ENCODE data around the gene NOL4L.

NOL4L gene

GRCh38 chr20:32538526-32538939, 46.6 kb downstream of the NOL4L start:
- peak; percentile 30 for DNase-seq

GRCh38 chr20:32537657-32538525, 47.2 kb downstream of the NOL4L start:
- DNase-seq, result no peak

GRCh38 chr20:32536851-32537656, 48.1 kb downstream of the NOL4L start:
- peak; percentile 63 for DNase-seq

DNA sequence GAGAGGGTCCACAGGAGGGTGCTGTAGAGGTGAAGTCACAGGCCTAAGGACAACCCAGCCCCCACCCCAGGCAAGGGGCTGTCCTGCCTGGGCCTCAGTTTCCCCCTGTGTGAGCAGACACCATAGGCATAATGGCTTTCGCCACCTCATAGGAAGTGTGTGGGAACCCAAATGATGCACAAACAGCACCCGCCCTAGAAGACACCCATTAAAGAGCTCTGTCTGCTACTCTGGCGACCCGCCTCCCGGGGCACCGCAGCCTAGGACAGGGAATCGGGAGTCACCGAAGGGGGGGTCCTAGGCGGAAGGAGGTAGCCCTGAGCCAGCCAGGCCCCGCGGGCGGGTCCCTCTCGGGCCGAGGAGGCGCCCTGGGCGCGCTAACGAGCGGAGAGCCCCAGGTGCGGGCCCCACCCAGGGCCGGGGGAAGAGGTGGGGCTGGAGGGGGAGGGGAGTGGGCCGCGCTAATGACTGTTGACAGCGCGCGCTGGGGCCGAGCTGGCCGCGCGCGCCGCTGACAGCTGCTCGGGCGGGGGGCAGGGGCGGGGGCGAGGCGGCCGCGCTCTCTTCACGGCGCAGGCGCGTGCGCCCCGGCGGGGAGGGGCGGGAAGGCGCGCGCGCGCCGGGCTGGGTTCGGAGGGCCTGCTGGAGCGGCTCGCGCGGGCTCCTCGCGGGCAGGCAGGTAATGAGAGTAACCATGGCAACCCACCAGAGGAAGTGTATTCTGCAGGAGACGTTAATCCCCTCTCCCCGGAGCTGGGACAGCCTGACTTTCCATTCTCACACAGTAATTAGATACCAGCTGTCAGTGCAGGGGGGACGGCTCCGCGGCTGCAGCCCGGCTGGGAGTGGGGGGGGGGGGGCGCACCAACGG, 48.9 kb downstream of the NOL4L start:
- DNase-seq, result peak; percentile 86

DNA sequence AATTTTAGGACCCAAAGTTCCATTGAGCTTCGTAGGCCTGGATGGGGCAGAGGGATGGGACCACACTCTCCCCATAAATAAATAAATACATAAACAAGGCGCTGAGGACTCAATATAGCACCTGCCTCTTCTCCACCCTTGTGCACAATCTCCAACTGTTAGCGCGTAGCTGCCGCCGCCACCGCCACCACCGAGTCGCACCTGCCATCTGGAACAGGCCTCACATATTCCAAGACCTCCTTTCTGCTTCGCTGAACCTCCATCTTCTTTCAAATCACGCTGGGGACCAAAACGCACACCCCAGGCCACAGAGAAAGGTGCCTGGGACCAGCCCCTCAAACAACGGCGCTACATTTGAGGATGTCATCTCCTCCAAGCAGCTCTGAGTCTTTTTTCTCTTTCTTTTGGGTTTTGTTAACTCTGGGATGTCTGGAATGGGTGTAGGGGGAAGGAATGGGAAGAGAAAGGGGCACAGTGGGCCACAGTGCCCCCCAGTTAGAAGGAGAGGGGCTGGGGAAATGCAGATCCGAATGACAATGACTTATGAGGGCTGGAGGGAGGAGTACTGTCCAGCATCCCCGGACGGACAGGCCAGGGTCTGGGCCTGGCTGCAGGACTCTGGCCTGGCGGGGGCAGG, 49.7 kb downstream of the NOL4L start:
- no peak for DNase-seq

- DNase-seq, result peak; percentile 56
These were observed 50.4 kb downstream of the NOL4L start for GRCh38 chr20:32534661-32535240.

GRCh38 chr20:32533732-32534131, 51.4 kb downstream of the NOL4L start:
- no peak for DNase-seq

- DNase-seq, result no peak
These were observed 52.9 kb downstream of the NOL4L start for GRCh38 chr20:32532246-32532645.

DNA sequence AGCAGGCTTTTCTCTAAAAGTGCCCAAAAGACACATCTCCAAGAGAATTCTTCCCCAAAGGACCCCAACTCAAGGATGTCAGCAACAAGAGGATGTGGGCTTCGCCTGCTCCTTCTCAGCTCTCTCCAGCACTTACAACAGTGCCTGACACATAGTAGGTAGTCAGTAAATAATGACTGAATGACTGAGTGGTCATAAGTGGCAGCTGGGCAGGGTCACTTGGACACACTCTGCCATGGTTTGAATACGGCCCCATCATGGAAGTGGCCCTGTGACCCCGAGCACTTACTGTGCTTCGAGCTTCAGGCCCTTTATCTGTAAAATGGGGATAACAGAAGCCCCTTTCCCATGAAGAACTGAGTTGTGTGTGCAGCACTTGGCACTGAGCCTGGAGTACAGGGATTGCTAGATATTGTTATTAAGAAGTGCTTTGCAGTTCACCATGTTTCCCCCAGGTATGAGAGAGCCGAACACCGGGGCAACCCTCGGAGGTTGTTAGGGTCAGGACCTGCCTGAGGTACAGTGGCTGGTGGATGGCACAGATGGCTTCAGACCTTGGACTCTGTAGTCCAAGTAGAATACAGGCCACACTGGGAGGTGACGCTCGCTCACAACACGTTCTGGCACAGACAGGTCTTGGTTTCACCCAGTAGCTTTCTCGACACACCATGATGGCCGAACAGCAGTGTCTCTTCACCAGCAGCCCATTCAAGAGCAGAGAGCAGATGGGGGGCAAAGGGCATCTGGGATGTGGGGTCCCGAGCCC, 56.0 kb downstream of the NOL4L start:
- DNase-seq, result no peak

GRCh38 chr20:32528171-32528891, 56.8 kb downstream of the NOL4L start:
- no peak for DNase-seq

GRCh38 chr20:32527447-32528055, 57.6 kb downstream of the NOL4L start:
- DNase-seq, result no peak

DNA sequence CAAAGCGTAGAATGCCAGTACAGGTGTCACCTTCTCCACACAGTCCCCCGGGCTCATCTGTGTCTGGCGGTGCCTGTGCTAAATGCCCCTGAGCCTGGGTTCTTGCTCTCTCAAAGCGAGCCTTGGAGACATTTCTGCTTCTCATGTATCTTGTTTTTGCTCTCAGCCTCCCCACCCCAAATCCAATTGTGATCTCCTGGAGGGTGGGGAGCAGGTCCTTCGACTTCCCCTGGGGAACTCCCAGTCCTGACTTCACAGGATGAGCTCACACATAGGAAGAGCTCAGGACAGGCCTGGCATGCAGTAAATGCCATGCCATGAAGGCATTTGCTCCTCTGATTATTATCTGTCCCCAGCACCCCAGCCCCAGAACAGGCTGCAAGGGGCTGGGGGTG, 58.1 kb downstream of the NOL4L start:
- no peak for DNase-seq

DNA sequence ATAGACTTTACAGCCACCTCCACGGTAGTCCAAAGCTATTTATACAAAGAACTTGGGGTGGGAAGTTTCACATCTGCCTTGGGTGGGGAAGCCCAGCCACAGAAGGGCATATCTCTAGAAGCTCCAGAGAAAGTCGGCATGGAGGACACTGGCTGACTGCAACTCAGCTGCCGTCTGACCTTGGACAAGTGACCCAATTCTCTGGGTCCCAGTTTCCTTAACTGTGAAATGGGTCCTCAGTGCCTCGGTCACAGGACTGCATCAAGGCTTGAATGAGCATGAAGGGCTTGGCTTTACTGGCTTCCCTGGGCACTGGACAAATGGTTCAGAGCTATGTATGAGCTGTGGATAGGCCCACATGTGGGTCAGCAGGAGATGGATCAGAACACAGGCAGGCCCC, 58.6 kb downstream of the NOL4L start:
- no peak for DNase-seq

DNA sequence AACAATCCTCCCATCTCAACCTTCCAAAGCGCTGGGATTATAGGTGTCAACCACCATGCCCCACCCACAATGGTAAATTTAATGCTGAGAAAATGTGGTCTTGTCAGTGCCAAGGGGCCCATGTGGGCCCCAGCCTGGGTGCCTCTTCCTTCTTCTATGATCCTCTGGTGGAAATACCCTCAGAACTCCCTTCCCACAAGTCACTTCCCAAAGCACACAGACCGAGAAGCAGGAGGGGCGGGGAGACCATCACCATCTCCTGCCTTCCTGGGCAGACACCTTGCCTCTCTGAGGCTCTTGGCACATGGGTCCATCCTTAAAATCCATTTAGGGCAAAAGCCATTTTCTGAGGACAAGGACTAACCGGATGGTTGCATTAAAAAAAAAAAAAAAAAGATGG, 59.0 kb downstream of the NOL4L start:
- no peak for DNase-seq

- DNase-seq, result no peak
These were observed 60.2 kb downstream of the NOL4L start for GRCh38 chr20:32524829-32525501.

- DNase-seq, result no peak
These were observed 61.4 kb downstream of the NOL4L start for GRCh38 chr20:32523613-32524213.

DNA sequence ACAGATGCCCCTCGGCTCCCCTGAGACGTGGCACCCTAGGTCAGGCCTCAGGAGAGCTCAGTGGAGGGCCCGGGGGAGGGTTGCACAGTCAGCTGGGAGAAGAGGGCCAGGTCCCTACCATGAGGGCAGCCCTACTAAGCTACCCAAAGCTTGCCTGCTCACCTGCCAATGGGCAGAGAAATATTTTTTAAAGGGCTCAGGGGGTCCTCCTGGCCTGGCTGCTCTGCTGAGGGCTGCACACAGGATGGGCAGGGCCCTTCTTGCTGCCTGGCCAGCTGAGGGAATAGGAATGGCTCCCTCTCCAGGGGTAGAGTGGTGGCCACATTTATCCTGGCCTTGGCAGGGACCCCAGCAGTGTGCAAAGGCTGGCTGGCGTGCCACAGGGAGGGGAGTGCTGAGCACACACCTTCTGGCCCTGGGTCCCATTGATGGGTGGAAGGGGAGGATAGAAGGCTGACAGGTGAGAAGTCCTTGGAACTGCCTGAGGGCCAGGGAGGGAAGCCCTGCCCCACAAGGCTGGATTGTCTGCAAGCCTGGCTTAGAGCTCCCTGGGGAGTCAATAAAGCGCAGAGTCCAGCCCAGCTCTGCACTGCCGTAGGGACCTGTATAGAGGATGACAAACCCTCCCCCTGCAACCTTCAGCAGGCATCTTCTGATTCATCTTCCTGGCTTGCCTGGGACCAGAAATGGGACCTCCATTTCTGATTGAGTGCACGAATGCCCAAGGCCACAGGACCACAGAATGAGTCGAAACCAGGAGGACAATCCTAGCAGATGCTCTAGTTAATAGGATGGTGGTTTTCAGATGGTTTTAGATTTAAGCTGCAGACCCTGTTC, 62.1 kb downstream of the NOL4L start:
- no peak for DNase-seq

DNA sequence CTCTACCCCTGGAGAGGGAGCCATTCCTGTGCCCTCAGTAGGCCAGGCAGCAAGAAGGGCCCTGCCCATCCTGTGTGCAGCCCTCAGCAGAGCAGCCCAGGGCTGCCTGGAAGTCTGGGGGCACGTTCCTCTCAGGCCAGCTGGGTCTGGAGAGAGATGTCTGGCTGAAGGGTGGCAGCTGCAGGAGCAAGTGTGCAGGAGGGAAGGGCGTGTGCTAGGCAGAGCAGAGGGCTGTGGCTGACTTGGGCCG, 62.7 kb downstream of the NOL4L start:
- no peak for DNase-seq
